DOHH2 (cell line): Measurements from ENCODE around the gene PGBD5.

ENCODE experiments used
- H3F3A ChIP-seq: fragments of 200-600 bp; sonication (generic), shearing (Covaris generic); 2 replicates; pipeline ENCODE4 v1.6.0; 2016; ENCODE audit warnings: antibody characterized with exemption, mild to moderate bottlenecking; ENCODE audit not compliant: control insufficient read depth, insufficient read depth
- H3K27ac ChIP-seq: fragments of 200-600 bp; sonication (generic); 2 replicates; pipeline ENCODE4 v1.5.1; 2014; ENCODE audit warnings: low read depth, mild to moderate bottlenecking, low read length, moderate library complexity
- H3K27me3 ChIP-seq: fragments of 200-600 bp; sonication (generic); 2 replicates; pipeline ENCODE4 v1.6.1; 2014; ENCODE audit warnings: mild to moderate bottlenecking, low read length, mixed read lengths; ENCODE audit not compliant: control insufficient read depth
- H3K36me3 ChIP-seq: fragments of 200-600 bp; sonication (generic); 2 replicates; pipeline ENCODE4 v1.6.1; 2014; ENCODE audit warnings: mild to moderate bottlenecking, low read length, moderate library complexity, mixed read lengths; ENCODE audit not compliant: control insufficient read depth
- H3K4me1 ChIP-seq: fragments of 200-600 bp; sonication (generic); 2 replicates; pipeline ENCODE4 v1.6.1; 2014; ENCODE audit warnings: mild to moderate bottlenecking, low read length, mixed read lengths; ENCODE audit not compliant: control insufficient read depth
- H3K4me2 ChIP-seq: fragments of 200-600 bp; sonication (generic); 2 replicates; pipeline ENCODE4 v1.6.0; 2014; ENCODE audit warnings: mild to moderate bottlenecking, low read length, moderate library complexity
- H3K4me3 ChIP-seq: fragments of 200-600 bp; sonication (generic); 2 replicates; pipeline ENCODE4 v1.5.1; 2014; ENCODE audit warnings: mild to moderate bottlenecking, low read length, mixed read lengths
- H3K79me2 ChIP-seq: fragments of 200-600 bp; sonication (generic); 2 replicates; pipeline ENCODE4 v1.6.1; 2014; ENCODE audit warnings: mild to moderate bottlenecking, low read length, mixed read lengths; ENCODE audit not compliant: control insufficient read depth
- H3K9me2 ChIP-seq: fragments of 200-600 bp; sonication (generic); replicated peaks from 2 replicates; pipeline ENCODE4 v1.6.1; 2014; ENCODE audit warnings: mild to moderate bottlenecking, low read length, mixed read lengths; ENCODE audit not compliant: control insufficient read depth
- H3K9me3 ChIP-seq: fragments of 200-600 bp; sonication (generic); 2 replicates; pipeline ENCODE4 v1.6.1; 2014; ENCODE audit warnings: antibody characterized with exemption, low read length, mixed read lengths; ENCODE audit not compliant: control insufficient read depth, insufficient read depth
- H4K20me1 ChIP-seq: fragments of 200-600 bp; sonication (generic); 2 replicates; pipeline ENCODE4 v1.6.0; 2014; ENCODE audit warnings: low read depth, mild to moderate bottlenecking, antibody characterized with exemption, low read length, moderate library complexity; ENCODE audit not compliant: control insufficient read depth, insufficient read depth
- EZH2phosphoT487 ChIP-seq: fragments of 200-600 bp; sonication (generic); IDR thresholded peaks from 2 replicates; pipeline ENCODE4 v1.6.1; 2017; ENCODE audit warnings: borderline replicate concordance, mild to moderate bottlenecking, antibody characterized with exemption, low read length, moderate library complexity, mixed read lengths
- TF ChIP-seq, protein P1 (sequence below): fragments of 200-600 bp; sonication (generic); IDR thresholded peaks from one replicate; pipeline ENCODE4 v1.5.1; 2014; ENCODE audit warnings: antibody characterized with exemption, mild to moderate bottlenecking, low read depth, low read length; ENCODE audit not compliant: poor library complexity, severe bottlenecking

The PGBD5 gene

DNA sequence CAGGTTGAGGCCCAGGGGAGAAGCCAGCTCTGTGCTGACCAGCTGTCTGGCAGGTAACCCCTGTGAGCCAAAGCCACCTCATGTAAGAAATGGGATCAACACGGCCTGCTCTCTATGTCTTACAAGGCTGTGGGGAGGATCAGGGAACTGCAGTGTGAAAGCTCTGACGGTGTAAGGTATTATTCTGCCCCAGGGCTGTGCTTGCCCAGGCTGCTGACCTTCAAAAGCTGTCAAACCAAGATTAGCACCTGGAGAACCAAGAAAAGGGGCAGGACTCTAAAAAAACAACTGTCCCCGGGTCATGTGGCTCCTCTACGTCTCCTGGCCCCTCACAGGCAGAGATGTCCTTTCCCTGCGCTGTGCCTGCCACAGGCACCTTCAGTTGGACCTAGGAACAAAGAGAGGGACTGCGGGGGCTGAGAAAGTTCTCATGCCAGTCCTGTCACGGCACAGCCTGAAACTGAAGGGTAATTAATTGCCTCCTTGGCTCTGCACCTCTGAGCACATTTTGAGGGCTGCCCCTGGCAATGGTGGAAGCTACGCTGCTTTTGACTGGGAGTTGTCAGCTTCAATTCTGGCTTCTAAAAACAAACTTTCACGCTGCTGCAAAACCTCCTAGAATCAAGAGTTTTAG is 77.6 kb downstream of the PGBD5 start:
- TF ChIP-seq, protein P1, sequence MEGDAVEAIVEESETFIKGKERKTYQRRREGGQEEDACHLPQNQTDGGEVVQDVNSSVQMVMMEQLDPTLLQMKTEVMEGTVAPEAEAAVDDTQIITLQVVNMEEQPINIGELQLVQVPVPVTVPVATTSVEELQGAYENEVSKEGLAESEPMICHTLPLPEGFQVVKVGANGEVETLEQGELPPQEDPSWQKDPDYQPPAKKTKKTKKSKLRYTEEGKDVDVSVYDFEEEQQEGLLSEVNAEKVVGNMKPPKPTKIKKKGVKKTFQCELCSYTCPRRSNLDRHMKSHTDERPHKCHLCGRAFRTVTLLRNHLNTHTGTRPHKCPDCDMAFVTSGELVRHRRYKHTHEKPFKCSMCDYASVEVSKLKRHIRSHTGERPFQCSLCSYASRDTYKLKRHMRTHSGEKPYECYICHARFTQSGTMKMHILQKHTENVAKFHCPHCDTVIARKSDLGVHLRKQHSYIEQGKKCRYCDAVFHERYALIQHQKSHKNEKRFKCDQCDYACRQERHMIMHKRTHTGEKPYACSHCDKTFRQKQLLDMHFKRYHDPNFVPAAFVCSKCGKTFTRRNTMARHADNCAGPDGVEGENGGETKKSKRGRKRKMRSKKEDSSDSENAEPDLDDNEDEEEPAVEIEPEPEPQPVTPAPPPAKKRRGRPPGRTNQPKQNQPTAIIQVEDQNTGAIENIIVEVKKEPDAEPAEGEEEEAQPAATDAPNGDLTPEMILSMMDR: no peak
- TF ChIP-seq EZH2phosphoT487: no peak
- no peaks in the 10 kb centered on the region for H3F3A ChIP-seq
- peaks cover 3% of the 10 kb centered on the region; the same call in 1 of the 2 replicates for H3K27me3 ChIP-seq
- no peak overlapping the region for H3K4me2 ChIP-seq
- no peaks in the 10 kb centered on the region for H3K9me2 ChIP-seq
- no peaks in the 10 kb centered on the region for H3K9me3 ChIP-seq
- H3K27ac ChIP-seq: no peak overlapping the region
- H3K79me2 ChIP-seq: no peaks in the 10 kb centered on the region
- no peaks in the 10 kb centered on the region for H3K36me3 ChIP-seq
- H4K20me1 ChIP-seq: no peaks in the 10 kb centered on the region
- H3K4me3 ChIP-seq: no peak overlapping the region
- H3K4me1 ChIP-seq: no peaks in the 10 kb centered on the region

DNA sequence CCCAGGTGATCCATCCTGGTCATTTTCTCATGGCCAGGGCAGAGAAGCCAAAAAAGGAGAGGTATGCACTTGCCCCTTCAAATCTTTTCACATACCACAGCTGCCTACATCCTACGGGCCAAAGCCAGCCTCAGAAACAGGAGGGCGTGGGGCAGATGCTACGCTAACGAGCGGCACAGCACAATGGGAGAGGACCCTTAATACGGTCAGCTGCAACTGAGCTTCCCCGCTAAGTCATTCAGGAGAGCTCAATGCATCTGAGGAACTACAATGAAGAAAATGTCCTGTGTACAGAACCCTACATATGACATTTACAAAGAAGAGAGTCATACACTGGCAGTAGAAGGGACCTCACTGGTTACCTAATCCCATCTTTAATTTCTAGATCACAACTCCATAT is 78.2 kb downstream of the PGBD5 start:
- TF ChIP-seq, protein P1: no peak
- TF ChIP-seq EZH2phosphoT487: no peak
- Histone ChIP-seq H3F3A (no peaks in the 10 kb centered on the region), H3K36me3 (no peaks in the 10 kb centered on the region), H3K4me3 (no peak overlapping the region), H4K20me1 (no peaks in the 10 kb centered on the region), H3K79me2 (no peaks in the 10 kb centered on the region), H3K4me1 (no peaks in the 10 kb centered on the region), H3K27ac (no peak overlapping the region), H3K9me3 (no peaks in the 10 kb centered on the region), H3K9me2 (no peaks in the 10 kb centered on the region), H3K27me3 (0 out of 2 replicates have a peak, but pooled peaks cover 5% of the 10 kb centered on the region), H3K4me2 (no peak overlapping the region)

DNA sequence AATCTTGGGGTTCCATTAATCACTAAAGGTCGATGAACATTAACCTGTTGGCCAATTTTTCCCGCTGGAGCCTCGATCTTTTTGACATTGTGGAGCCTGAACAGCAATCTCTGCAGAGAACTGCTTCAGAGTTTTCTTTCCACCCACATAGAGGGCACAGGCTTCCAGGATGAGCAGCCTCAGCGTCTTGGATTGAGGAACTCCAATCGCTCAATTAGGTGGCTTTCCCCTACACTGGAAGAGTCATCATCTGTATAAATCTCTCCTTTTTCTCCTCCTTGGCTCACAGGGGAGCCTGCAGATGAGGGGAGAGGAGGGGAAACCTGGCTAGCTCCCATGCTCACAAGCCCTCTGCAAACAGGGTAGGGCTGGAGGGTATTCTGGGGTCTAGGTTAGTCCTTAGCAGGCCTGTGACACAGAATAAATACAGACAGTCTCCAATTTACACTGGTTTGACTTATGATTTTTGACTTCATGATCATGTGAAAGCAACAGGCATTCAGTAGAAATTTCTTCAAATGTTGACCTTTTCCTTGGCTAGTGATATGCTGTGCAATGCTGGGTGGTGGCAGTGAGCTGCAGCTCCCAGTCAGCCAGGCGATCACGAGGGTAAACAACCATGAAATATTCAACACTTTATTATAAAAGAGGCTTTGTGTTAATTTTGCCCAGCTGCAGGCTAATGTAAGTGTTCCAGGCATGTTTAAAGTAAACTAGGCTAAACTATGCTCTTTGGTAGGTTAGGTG is 80.8 kb downstream of the PGBD5 start:
- Histone ChIP-seq H3K4me3 (no peak overlapping the region), H3K27ac (no peak overlapping the region)
- TF ChIP-seq EZH2phosphoT487: no peak

DNA sequence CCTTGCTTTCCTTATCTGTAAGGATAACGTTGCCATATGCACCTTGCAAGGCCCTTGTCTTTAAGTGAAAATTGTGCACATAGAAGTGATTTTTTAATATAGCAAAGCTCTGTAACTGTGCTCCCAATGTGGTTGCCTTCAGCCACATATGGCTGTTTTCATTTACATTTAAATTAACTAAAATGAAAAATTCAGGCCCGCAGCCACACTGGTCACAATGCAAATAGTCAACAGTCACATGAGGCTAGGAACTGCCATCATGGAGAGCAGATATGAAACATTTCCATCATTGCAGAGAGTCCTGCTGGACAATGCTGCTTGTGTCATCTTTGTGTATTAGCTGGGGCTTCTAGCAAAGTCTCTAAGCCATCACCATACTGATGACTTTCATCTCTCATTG is 83.4 kb downstream of the PGBD5 start:
- Histone ChIP-seq H3K4me3 (no peak overlapping the region), H3K27ac (no peak overlapping the region)
- no peak for TF ChIP-seq EZH2phosphoT487
- TF ChIP-seq, protein P1: no peak

More for the DNA sequence above, 80.8 kb downstream of the PGBD5 start:
- no peaks in the 10 kb centered on the region for H3K4me1 ChIP-seq
- H3K9me3 ChIP-seq: no peaks in the 10 kb centered on the region
- no peaks in the 10 kb centered on the region for H4K20me1 ChIP-seq
- no peaks in the 10 kb centered on the region for H3K9me2 ChIP-seq
- no peaks in the 10 kb centered on the region for H3F3A ChIP-seq
- H3K79me2 ChIP-seq: no peaks in the 10 kb centered on the region
- H3K27me3 ChIP-seq: 0 out of 2 replicates have a peak, but pooled peaks cover 5% of the 10 kb centered on the region
- H3K4me2 ChIP-seq: no peak overlapping the region
- no peaks in the 10 kb centered on the region for H3K36me3 ChIP-seq

More for the DNA sequence above, 83.4 kb downstream of the PGBD5 start:
- Histone ChIP-seq H3K27me3 (0 out of 2 replicates have a peak, but pooled peaks cover 5% of the 10 kb centered on the region), H4K20me1 (no peaks in the 10 kb centered on the region), H3K9me2 (no peaks in the 10 kb centered on the region), H3F3A (no peaks in the 10 kb centered on the region), H3K4me2 (no peak overlapping the region), H3K79me2 (no peaks in the 10 kb centered on the region), H3K9me3 (no peaks in the 10 kb centered on the region), H3K36me3 (no peaks in the 10 kb centered on the region), H3K4me1 (no peaks in the 10 kb centered on the region)
